HepG2 (cell line): ENCODE measurements around the gene CRADD.

Source experiments
- CTCF ChIP-seq: sonication (generic); formaldehyde crosslinking; IDR thresholded peaks from 2 replicates; pipeline ENCODE4 v1.5.0; 2020; ENCODE audit warnings: mild to moderate bottlenecking, missing genetic modification reagents, moderate library complexity
- PRDM15 ChIP-seq: sonication (generic); formaldehyde crosslinking; IDR thresholded peaks from 2 replicates; pipeline ENCODE4 v1.4.0; 2020; ENCODE audit warnings: missing genetic modification reagents
- RFX5 ChIP-seq: IDR thresholded peaks from 2 replicates; pipeline ENCODE4 v1.6.1; 2011; ENCODE audit warnings: low read depth, low read length, improper control_type of control experiment
- TF ChIP-seq, protein P1 (sequence below): sonication (generic); formaldehyde crosslinking; IDR thresholded peaks from 2 replicates; pipeline ENCODE4 v1.4.0; 2020; ENCODE audit warnings: missing genetic modification reagents, borderline replicate concordance

GRCh38 chr12:93804392-93805179, 127.4 kb downstream of the CRADD start:
- TF ChIP-seq RFX5 (no peak), CTCF (CRISPR knock-in tag) (no peak), PRDM15 (CRISPR knock-in tag) (no peak)
- TF ChIP-seq, protein P1, sequence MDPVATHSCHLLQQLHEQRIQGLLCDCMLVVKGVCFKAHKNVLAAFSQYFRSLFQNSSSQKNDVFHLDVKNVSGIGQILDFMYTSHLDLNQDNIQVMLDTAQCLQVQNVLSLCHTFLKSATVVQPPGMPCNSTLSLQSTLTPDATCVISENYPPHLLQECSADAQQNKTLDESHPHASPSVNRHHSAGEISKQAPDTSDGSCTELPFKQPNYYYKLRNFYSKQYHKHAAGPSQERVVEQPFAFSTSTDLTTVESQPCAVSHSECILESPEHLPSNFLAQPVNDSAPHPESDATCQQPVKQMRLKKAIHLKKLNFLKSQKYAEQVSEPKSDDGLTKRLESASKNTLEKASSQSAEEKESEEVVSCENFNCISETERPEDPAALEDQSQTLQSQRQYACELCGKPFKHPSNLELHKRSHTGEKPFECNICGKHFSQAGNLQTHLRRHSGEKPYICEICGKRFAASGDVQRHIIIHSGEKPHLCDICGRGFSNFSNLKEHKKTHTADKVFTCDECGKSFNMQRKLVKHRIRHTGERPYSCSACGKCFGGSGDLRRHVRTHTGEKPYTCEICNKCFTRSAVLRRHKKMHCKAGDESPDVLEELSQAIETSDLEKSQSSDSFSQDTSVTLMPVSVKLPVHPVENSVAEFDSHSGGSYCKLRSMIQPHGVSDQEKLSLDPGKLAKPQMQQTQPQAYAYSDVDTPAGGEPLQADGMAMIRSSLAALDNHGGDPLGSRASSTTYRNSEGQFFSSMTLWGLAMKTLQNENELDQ (CRISPR knock-in tag) = no peak
